Small intestine (tissue), 7 donors: ENCODE measurements around the gene TBATA. TPM values are rescaled to one million over a fixed set of nuclear protein-coding genes. Genes with fewer than 3 reads are reported as not detected.

Experiments used
- DNase-seq, 2 donors: peaks; one replicate each; pipeline versions ENCODE4 v3.0.0 to v3.0.0-alpha.2; 2013
- FAIRE-seq: peaks from 2 replicates; lab custom pipeline; 2012; peaks lifted over from hg19 to GRCh38; lab: Jason Lieb, UNC
- H3K27ac ChIP-seq, 3 donors: one replicate each; pipeline ENCODE4 v1.5.1; 2013; ENCODE audit warnings: low read length in 2 of 3, mild to moderate bottlenecking in 2 of 3, control low read depth in 1 of 3, inconsistent platforms in 1 of 3, low read depth in 1 of 3, moderate library complexity in 1 of 3
- H3K27me3 ChIP-seq, 3 donors: one replicate each; pipeline ENCODE4 v1.6.1; 2013; ENCODE audit warnings: low read length in 3 of 3, inconsistent platforms in 1 of 3; ENCODE audit not compliant: control insufficient read depth in 3 of 3, insufficient read depth in 3 of 3
- H3K36me3 ChIP-seq, 3 donors: one replicate each; pipeline ENCODE4 v1.6.1; 2013; ENCODE audit warnings: low read length in 3 of 3, inconsistent platforms in 1 of 3, low read depth in 1 of 3, mild to moderate bottlenecking in 1 of 3, moderate library complexity in 1 of 3; ENCODE audit not compliant: control insufficient read depth in 3 of 3, insufficient read depth in 2 of 3
- H3K4me1 ChIP-seq, 3 donors: one replicate each; pipeline ENCODE4 v1.6.1; 2013; ENCODE audit warnings: low read length in 2 of 3, inconsistent platforms in 1 of 3, low read depth in 1 of 3, mild to moderate bottlenecking in 1 of 3, moderate library complexity in 1 of 3; ENCODE audit not compliant: control insufficient read depth in 3 of 3, insufficient read depth in 2 of 3
- H3K4me3 ChIP-seq, 3 donors: one replicate each; pipeline ENCODE4 v1.5.1; 2013; ENCODE audit warnings: low read length in 3 of 3, control low read depth in 1 of 3, inconsistent platforms in 1 of 3, low read depth in 1 of 3, mild to moderate bottlenecking in 1 of 3, moderate library complexity in 1 of 3
- H3K9me3 ChIP-seq, 2 donors: one replicate each; pipeline ENCODE4 v1.6.1; 2013; ENCODE audit warnings: low read depth in 1 of 2, low read length in 1 of 2; ENCODE audit not compliant: control insufficient read depth in 2 of 2, insufficient read depth in 1 of 2
- WGBS, 3 donors: extraction: QIAGEN DNeasy Blood & Tissue Kit; methylation state at CpG; one replicate each; pipeline ENCODE4 v1.1.7; 2013; 5-methylcytosine and 5-hydroxymethylcytosine counted together
- polyA plus RNA-seq, 4 donors: library from polyadenylated mRNA; stranded (reverse) in 3 of 4; unstranded in 1 of 4; fragments of 200-250 nt in 3 of 4; fragments of 120-200 nt in 1 of 4; gene quantifications; one replicate each; pipeline versions ENCODE4 v1.2.1 to v1.2.3, GENCODE V29; 2013
- donor health status: healthy with polysubstance abuse.
- donor health status: control.
- donor health status: control.
- donor health status: Bipolar disorder and iron deficiency.
- donor health status: healthy.

The TBATA gene
- polyA plus RNA-seq, 4 donors: 0.09 TPM; not detected in 3

GRCh38 chr10:70765794-70766594 is 19.2 kb downstream of the TBATA start:
- no peaks in the 10 kb centered on the region for H3K27me3 ChIP-seq
- no peaks in the 10 kb centered on the region for H3K36me3 ChIP-seq
- 85 to 95% (median 94%) methylated on average over 8 of the region's 8 CpGs for WGBS, 3 donors
- FAIRE-seq (no peak), DNase-seq (no peak)
- H3K9me3 ChIP-seq: peaks cover 0 to 12% of the 10 kb centered on the region in 2 donors
- peaks cover 0 to 3% (median 0%) of the 10 kb centered on the region in 3 donors for H3K4me1 ChIP-seq
- H3K4me3 ChIP-seq: no peak overlapping the region
- H3K27ac ChIP-seq: no peak overlapping the region

GRCh38 chr10:70763567-70763966 is 21.6 kb downstream of the TBATA start:
- 48 to 65% (median 55%) methylated on average over 3 of the region's 3 CpGs for WGBS, 3 donors
- no peak overlapping the region for H3K4me3 ChIP-seq
- FAIRE-seq: no peak
- H3K9me3 ChIP-seq: peaks cover 0 to 12% of the 10 kb centered on the region in 2 donors
- no peak for DNase-seq
- no peak overlapping the region for H3K27ac ChIP-seq
- peaks cover 0 to 3% (median 0%) of the 10 kb centered on the region in 3 donors for H3K36me3 ChIP-seq
- H3K4me1 ChIP-seq: no peaks in the 10 kb centered on the region
- no peaks in the 10 kb centered on the region for H3K27me3 ChIP-seq

- H3K9me3 ChIP-seq: peaks cover 0 to 12% of the 10 kb centered on the region in 2 donors
- DNase-seq: no peak
These were observed 22.6 kb downstream of the TBATA start for GRCh38 chr10:70762441-70763175.

GRCh38 chr10:70761727-70762350 is 23.3 kb downstream of the TBATA start:
- Histone ChIP-seq H3K27ac (no peak overlapping the region), H3K9me3 (peaks cover 0 to 12% of the 10 kb centered on the region in 2 donors), H3K36me3 (peaks cover 0 to 12% (median 0%) of the 10 kb centered on the region in 3 donors), H3K4me1 (no peaks in the 10 kb centered on the region), H3K27me3 (no peaks in the 10 kb centered on the region), H3K4me3 (no peak overlapping the region)
- 63 to 86% (median 67%) methylated on average over 10 of the region's 10 CpGs for WGBS, 3 donors
- no peak for DNase-seq
- FAIRE-seq: no peak

More at GRCh38 chr10:70762441-70763175, 22.6 kb downstream of the TBATA start:
- Histone ChIP-seq H3K36me3 (peaks cover 0 to 9% (median 0%) of the 10 kb centered on the region in 3 donors), H3K4me1 (no peaks in the 10 kb centered on the region), H3K27me3 (no peaks in the 10 kb centered on the region), H3K4me3 (no peak overlapping the region), H3K27ac (no peak overlapping the region)
- FAIRE-seq: no peak
- WGBS, 3 donors: 74 to 80% (median 79%) methylated on average over 7 of the region's 7 CpGs

GRCh38 chr10:70761031-70761601 is 24.1 kb downstream of the TBATA start:
- WGBS, 3 donors: 68 to 73% (median 72%) methylated on average over 7 of the region's 7 CpGs
- no peak for DNase-seq
- no peak for FAIRE-seq
- Histone ChIP-seq H3K4me1 (no peaks in the 10 kb centered on the region), H3K27ac (no peak overlapping the region), H3K9me3 (peaks cover 0 to 8% of the 10 kb centered on the region in 2 donors), H3K36me3 (peaks cover 0 to 12% (median 0%) of the 10 kb centered on the region in 3 donors), H3K4me3 (no peak overlapping the region), H3K27me3 (no peaks in the 10 kb centered on the region)

GRCh38 chr10:70760271-70760787 is 24.8 kb downstream of the TBATA start:
- 61 to 72% (median 63%) methylated on average over 12 of the region's 12 CpGs for WGBS, 3 donors
- DNase-seq: no peak

GRCh38 chr10:70759781-70760180 is 25.4 kb downstream of the TBATA start:
- 48 to 59% (median 58%) methylated on average over 7 of the region's 7 CpGs for WGBS, 3 donors
- FAIRE-seq (no peak), DNase-seq (no peak)
- peaks cover 0 to 12% (median 0%) of the 10 kb centered on the region in 3 donors for H3K36me3 ChIP-seq
- no peak overlapping the region for H3K4me3 ChIP-seq
- H3K27me3 ChIP-seq: no peaks in the 10 kb centered on the region
- H3K9me3 ChIP-seq: no peaks in the 10 kb centered on the region
- H3K4me1 ChIP-seq: no peaks in the 10 kb centered on the region
- H3K27ac ChIP-seq: no peak overlapping the region

More at GRCh38 chr10:70760271-70760787, 24.8 kb downstream of the TBATA start:
- Histone ChIP-seq H3K9me3 (peaks cover 0 to under 1% of the 10 kb centered on the region in 2 donors), H3K27me3 (no peaks in the 10 kb centered on the region), H3K4me1 (no peaks in the 10 kb centered on the region), H3K4me3 (no peak overlapping the region), H3K36me3 (peaks cover 0 to 12% (median 0%) of the 10 kb centered on the region in 3 donors), H3K27ac (no peak overlapping the region)
- FAIRE-seq: no peak
